Stimulated activated CD4-positive, alpha-beta T cell treated with anti-CD3 and anti-CD28 coated beads, Interleukin-1b, Interleukin-23, amount 100 ng/mL, for 4 hours (primary cell): Measurements from ENCODE around the gene PTH2R.
"Not testable (repeated sequence)": the region's sequence is repeated elsewhere in the genome, so short reads cannot be mapped to it uniquely, and the experiment has no call there.

Source experiments
- DNase-seq, 2 donors: peaks; one replicate each; pipeline ENCODE4 v3.0.0-alpha.2; 2020; ENCODE audit warnings: low read depth in 2 of 2

The PTH2R gene

GRCh38 chr2:208389940-208390339 is 16.7 kb upstream of the PTH2R start:
- DNase-seq: no peak

DNA sequence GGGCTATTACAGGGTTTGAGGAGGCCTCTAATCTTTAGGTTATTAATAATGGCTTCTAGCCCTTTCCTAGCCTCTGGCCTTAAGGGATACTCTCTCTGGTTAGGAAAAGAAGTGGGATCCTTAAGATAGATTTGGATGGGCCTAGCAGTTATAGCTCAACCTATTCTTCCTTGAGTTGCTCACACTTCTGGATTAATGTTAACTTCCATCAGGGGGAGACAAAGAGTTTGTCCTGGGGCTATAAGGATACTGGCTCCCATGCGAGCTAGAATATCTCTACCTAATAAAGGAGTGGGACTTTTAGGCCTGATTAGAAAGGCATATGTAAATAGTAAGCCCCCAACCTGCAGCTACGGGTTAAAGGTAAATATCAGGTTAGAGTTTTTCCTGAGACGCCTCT is 14.3 kb upstream of the PTH2R start:
- DNase-seq: no peak

- not testable (repeated sequence) for DNase-seq
Observed at GRCh38 chr2:208396796-208397195, 9.8 kb upstream of the PTH2R start.

- DNase-seq: no peak
Observed at GRCh38 chr2:208399201-208399600, 7.4 kb upstream of the PTH2R start.

DNA sequence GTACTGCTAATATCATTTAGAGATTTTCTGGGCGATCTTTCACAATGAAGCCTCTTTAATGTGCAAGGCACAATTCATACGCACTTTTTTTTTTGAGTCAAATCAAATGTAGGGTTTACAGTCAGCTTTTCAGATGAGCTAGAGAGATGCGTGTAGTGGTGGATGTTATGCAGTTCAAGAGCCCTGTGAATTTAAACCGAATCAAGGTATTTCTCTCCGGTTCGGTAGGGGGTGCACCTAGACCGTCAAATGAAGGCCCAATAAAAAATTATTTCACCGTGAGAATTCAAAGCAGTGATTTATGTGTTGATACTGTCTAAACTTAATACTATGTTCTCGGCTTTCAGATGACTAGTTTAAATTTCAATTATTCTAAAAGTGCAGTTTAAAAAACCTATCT is 1.1 kb downstream of the PTH2R start:
- no peak for DNase-seq

- DNase-seq: no peak
Observed at GRCh38 chr2:208413931-208414330, 7.3 kb downstream of the PTH2R start.

GRCh38 chr2:208415255-208415654 is 8.7 kb downstream of the PTH2R start:
- no peak for DNase-seq

GRCh38 chr2:208415897-208416296 is 9.3 kb downstream of the PTH2R start:
- DNase-seq: no peak

DNA sequence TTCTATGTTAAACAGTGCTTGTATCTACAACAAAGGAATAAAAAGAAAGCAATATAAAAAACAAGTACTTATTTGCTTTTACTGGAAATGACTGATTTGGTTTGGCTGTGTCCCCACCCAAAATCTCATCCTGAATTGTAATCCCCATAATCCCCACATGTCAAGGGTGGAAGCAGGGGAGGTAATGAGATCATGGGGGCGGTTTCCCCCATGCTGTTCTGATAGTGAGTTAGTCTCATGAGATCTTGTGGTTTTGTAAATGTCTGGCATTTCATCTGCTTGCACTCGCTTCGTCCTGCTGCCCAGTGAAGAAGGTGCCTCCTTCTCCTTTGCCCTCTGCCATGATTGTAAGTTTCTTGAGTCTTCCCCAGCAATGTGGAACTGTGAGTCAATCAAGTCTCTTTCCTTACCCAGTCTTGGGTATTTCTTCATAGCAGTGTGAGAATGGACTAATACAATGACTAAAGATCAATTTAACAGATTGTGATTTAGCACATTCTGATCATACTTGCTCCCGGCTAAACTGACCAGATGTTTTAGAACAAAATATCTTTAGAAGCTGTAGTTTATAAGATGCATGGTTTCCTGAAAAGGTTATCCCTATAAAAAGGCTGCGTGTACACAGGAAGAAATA is 19.9 kb downstream of the PTH2R start:
- no peak for DNase-seq

GRCh38 chr2:208437755-208438154 is 31.2 kb downstream of the PTH2R start:
- no peak for DNase-seq

- no peak for DNase-seq
Observed at GRCh38 chr2:208440716-208441115, 34.1 kb downstream of the PTH2R start.

DNA sequence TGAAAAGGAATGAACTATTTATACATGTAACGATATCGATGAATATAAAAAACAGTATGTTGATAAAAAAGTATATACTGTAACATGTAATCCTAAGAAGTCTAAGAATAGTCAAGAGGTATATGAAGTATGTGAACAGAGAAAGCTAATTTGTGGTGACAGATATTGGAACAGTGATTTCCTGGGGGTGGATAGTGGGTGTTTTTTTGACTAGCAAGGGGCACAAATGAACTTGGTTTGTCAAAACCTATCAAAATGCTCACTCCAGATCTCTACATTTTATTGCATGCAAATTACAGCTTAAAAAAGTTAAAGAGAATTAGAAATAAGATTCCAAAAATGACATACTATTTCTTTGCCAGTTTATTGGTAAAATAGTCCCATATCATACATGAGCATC is 35.4 kb downstream of the PTH2R start:
- no peak for DNase-seq

DNA sequence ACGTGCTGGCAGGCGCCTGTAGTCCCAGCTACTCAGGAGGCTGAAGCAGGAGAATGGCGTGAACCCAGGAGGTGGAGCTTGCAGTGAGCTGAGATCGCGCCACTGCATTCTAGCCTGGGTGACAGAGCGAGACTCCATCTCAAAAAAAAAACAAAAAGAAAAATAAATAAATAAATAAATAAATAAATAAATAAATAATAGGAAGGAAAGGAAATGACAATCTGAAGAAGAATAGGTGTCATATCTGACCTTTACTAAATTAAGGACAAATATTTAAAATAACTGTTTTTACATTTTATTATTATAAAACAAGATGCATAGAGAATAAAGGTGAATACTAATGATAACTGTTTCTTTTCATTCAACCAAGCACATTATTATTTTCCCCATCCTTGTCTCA is 40.9 kb downstream of the PTH2R start:
- not testable (repeated sequence) for DNase-seq

GRCh38 chr2:208451061-208451460 is 44.5 kb downstream of the PTH2R start:
- DNase-seq: no peak

DNA sequence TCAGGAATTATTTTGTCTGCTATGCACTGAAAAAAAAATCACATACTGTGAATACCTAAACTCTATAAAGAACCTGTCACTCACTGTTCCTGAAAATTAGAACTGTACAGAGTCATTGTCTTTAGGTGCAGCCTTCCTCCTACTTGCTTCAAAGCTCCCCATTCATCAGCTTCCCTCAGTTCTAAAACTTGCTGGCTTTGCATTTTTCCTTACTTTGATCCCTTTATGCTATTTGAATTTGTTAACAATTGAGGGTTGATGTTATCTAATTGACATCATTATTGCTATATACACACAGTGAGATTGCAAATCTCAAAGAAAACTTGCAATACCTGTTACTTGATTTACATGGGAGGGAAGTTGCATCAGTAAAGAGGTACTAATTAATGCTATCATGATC is 48.3 kb downstream of the PTH2R start:
- DNase-seq: no peak

GRCh38 chr2:208463721-208464120 is 57.1 kb downstream of the PTH2R start:
- DNase-seq: no peak

DNA sequence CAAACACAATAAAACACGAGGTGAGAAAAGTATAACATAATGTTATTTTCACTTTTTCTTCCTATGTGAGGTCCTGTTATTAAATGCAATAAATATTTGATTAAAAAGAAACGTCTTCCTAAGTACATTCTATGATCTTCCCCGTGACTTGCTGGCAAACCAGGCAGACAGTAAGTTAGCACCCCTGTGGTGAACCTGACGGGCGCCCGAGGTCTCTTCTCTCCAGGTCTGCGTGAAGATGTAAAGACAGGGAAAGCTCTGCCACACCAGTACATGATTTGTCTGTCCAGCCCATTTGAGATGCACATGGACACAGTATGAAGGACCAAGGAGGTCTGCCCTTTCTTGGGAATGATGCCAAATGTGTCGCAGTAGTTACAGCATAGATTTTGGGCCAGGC is 57.6 kb downstream of the PTH2R start:
- DNase-seq: no peak

DNA sequence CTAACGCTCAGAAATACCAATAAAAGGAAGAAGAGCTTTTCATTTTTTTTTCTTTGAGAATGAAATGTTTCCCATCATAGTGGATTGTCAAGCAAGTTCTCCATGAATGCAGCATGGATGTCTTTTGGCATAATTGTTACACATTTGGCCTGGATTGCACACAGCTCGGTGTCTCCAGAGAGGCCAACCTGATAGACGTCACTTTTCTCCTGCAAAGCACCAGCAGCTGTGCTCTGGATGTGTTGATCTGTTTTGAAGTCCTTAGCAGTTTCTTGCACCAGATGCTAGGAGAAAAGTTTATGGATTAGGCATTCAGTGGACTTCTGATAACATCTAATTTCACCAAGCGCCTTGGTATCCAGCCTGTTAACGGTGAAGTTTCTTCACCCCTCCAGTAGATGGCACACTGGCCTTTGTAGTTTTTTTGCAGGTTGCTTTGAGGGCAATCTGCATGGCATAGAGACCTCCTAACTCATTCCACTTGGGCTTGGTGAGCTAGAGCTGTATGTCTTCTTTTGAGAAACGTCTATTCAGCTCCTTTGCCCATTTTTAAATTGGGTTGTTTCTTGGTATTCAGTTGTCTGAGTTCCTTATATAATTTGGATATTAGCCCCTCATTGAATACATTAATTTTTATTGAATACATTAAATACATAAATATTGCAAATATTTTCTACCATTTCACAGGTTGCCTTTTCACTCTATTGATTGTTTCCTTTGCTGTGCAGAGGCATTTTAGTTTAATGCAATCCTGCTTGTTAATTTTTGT is 59.7 kb downstream of the PTH2R start:
- DNase-seq: no peak

DNA sequence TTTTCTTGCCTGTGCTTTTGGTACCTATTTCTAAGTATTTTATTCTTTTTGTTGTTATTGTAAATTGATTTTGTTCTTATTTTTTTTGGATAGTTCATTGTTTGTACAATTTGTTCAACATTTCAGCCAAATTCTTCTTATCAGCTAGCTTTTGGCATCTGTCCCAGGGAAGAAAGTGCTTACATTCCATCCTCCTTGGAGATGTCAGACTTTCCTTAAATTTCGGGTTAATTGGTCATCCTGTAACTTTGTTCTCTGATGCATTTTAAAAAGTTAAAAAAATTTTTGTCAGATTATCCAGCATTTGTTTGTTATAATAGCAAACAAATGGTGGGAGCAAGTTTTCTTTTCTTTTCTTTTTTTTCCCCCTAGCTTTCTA is 60.3 kb downstream of the PTH2R start:
- no peak for DNase-seq

DNA sequence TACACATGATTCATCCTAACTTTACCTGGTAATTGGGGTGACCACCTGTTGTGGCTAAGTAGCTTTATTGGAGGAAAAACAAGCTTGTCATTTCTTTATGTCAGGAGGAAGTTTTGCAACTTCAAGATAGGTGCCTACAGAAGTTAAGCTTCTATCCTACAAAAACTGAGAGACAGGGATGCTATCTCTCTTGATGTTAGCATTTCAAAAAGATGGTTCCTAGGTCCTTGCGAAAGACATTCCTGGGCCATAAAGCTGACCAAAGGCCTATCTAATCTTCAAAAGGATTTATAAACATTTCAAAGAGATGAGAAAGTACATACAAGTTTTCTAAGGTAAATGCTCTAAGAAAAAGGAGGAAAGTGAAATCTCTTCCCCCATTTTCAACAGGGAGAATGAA is 61.0 kb downstream of the PTH2R start:
- DNase-seq: no peak

DNA sequence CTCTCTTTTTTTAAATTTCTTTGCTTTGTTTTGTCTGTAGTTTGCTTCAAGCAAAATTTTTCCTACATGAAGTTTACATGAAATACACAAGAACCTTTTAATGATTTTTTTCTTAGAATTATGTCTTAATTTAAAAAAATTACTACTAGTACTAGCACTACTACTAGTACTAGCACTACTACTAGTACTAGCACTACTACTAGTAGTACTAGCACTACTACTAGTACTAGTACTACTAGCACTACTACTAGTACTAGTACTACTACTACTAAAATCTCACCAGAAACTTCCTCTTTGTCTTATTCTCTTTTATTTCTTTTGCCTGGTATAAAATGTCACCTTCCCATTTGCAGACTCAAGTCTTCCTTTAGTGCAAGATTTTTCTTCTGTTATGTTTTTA is 71.1 kb downstream of the PTH2R start:
- DNase-seq: no peak

- DNase-seq: no peak
Observed at GRCh38 chr2:208479342-208479741, 72.8 kb downstream of the PTH2R start.

DNA sequence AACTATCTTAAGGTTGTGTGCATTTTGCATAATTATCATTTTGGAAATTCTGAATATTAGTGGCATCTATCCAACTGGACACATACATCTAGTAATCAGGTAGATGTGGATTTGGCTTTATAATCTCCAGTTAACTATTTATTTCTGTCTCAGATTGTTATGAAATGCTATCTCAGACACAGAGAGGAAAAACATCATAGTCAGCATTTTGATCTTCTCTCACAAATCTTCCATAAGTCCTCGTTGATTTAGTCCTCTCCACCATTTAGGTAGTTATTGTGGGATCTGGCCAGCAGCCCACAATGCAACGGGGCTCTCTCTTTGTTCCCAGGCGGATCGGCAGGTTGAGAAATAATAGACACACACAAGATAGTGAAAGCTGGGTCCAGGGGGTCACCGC is 75.4 kb downstream of the PTH2R start:
- not testable (repeated sequence) for DNase-seq
